OCI-LY7 (cell line): ENCODE measurements around the gene SS18. TPM values are rescaled to one million over a fixed set of nuclear protein-coding genes. Genes with fewer than 3 reads are reported as not detected.
A peak's percentile ranks its signal among the peaks of the same experiment; 100 is the strongest.

Experiments used
- Bru-seq: library from RNA; stranded (reverse); fragments of 400-500 nt; gene quantifications from one replicate; lab custom pipeline; 2021; lab: Mats Ljungman, UMichigan
- BruChase-seq, 2 experiments: library from RNA; stranded (reverse); fragments of 400-500 nt; gene quantifications; one replicate each; lab custom pipeline; 2021; lab: Mats Ljungman, UMichigan
- BruUV-seq: library from RNA; stranded (reverse); fragments of 400-500 nt; replicated peaks from 2 replicates; lab custom pipeline; 2021; lab: Mats Ljungman, UMichigan
- CTCF ChIA-PET: fragments of 300-600 bp; sonication (Branson Sonifier 250); formaldehyde crosslinking; loops from one replicate; lab custom pipeline; 2022; ENCODE audit warnings: antibody characterized with exemption; ENCODE audit not compliant: unreplicated experiment; lab: Charles Lee
- POLR2A ChIA-PET: fragments of 300-600 bp; sonication (Branson Sonifier 250); formaldehyde crosslinking; loops from one replicate; lab custom pipeline; 2022; ENCODE audit warnings: antibody characterized with exemption; lab: Charles Lee
- DNase-seq: peaks from one replicate; pipeline ENCODE4 v3.0.0-alpha.2; 2015; ENCODE audit warnings: low spot score
- H2AFZ ChIP-seq: fragments of 200-600 bp; sonication (generic), shearing (Covaris generic); 2 replicates; pipeline ENCODE4 v1.6.1; 2014; ENCODE audit warnings: mild to moderate bottlenecking, antibody characterized with exemption, low read length, moderate library complexity
- H3K27ac ChIP-seq: fragments of 200-600 bp; sonication (generic); 2 replicates; pipeline ENCODE4 v1.5.1; 2014; ENCODE audit warnings: mixed run types, low read depth, mild to moderate bottlenecking, moderate library complexity, low read length, inconsistent platforms; ENCODE audit not compliant: poor library complexity, severe bottlenecking
- H3K36me3 ChIP-seq: fragments of 200-600 bp; sonication (generic); 2 replicates; pipeline ENCODE4 v1.6.1; 2014; ENCODE audit warnings: mild to moderate bottlenecking, antibody characterized with exemption, low read length, moderate library complexity, mixed read lengths; ENCODE audit not compliant: insufficient read depth
- H3K4me1 ChIP-seq: fragments of 200-600 bp; sonication (generic); 2 replicates; pipeline ENCODE4 v1.5.1; 2014; ENCODE audit warnings: mild to moderate bottlenecking, low read length; ENCODE audit not compliant: insufficient read depth, poor library complexity, severe bottlenecking
- H3K4me2 ChIP-seq: fragments of 200-600 bp; sonication (generic); 2 replicates; pipeline ENCODE4 v1.6.1; 2014; ENCODE audit warnings: mild to moderate bottlenecking, low read length
- H3K4me3 ChIP-seq: fragments of 200-600 bp; sonication (generic); 2 replicates; pipeline ENCODE4 v1.5.1; 2014; ENCODE audit warnings: mild to moderate bottlenecking, low read depth, low read length; ENCODE audit not compliant: poor library complexity, severe bottlenecking
- H3K79me2 ChIP-seq: fragments of 200-600 bp; sonication (generic); 2 replicates; pipeline ENCODE4 v1.6.1; 2016; ENCODE audit warnings: low read depth, mild to moderate bottlenecking, low read length, moderate library complexity, mixed read lengths; ENCODE audit not compliant: insufficient read depth
- H3K9me2 ChIP-seq: fragments of 200-600 bp; sonication (generic); 2 replicates; pipeline ENCODE4 v1.6.1; 2016; ENCODE audit warnings: mild to moderate bottlenecking, low read length, mixed read lengths; ENCODE audit not compliant: insufficient read depth
- H3K9me3 ChIP-seq: fragments of 200-600 bp; sonication (generic); 2 replicates; pipeline ENCODE4 v1.6.1; 2014; ENCODE audit warnings: mild to moderate bottlenecking, mixed run types, low read length, mixed read lengths
- H4K20me1 ChIP-seq: fragments of 200-600 bp; sonication (generic); 2 replicates; pipeline ENCODE4 v1.6.1; 2014; ENCODE audit warnings: mild to moderate bottlenecking, antibody characterized with exemption, low read length, moderate library complexity, mixed read lengths; ENCODE audit not compliant: insufficient read depth
- CTCF ChIP-seq: fragments of 200-600 bp; sonication (generic); conservative IDR thresholded peaks from 2 replicates; pipeline ENCODE4 v1.5.1; 2014; ENCODE audit warnings: mild to moderate bottlenecking, antibody characterized with exemption, low read length, moderate library complexity, mixed read lengths
- EZH2phosphoT487 ChIP-seq: fragments of 200-600 bp; sonication (generic); IDR thresholded peaks from 2 replicates; pipeline ENCODE4 v1.6.1; 2018; ENCODE audit warnings: low read depth, borderline replicate concordance, mild to moderate bottlenecking, mixed run types, antibody characterized with exemption, low read length, moderate library complexity, mixed read lengths
- intact Hi-C: fragments of 100-400 bp; cut with micrococcal nuclease; formaldehyde crosslinking; loops from one replicate; pipeline ENCODE4 v1.10.0; 2022; ENCODE audit not compliant: unreplicated experiment
- long read RNA-seq: library from polyadenylated mRNA; stranded (forward); transcript quantifications from one replicate; pipeline ENCODE4 v2.0.0, GENCODE V29; 2022
- total RNA-seq, 2 experiments: library from RNA; depleted of rRNA in 1 of 2; stranded (reverse); fragments of >200 nt in 1 of 2; shearing (Covaris generic) in 1 of 2; gene quantifications; 2 replicates each; pipeline ENCODE4 v1.2.3, GENCODE V29; 2014 to 2022

SS18 gene
- total RNA-seq (2014; rRNA removed; shearing (Covaris generic)): 116 and 155 TPM in 2 replicates
- total RNA-seq (2022): 192 and 197 TPM in 2 replicates
- Bru-seq, nascent RNA: percentile 98 among the genes with signal in this experiment
- BruChase-seq, experiment 1, labeled RNA remaining after a 6-hour chase: percentile 93 among the genes with signal in this experiment
- BruChase-seq, experiment 2, labeled RNA remaining after a 2-hour chase: percentile 97 among the genes with signal in this experiment
- long read RNA-seq, transcript SS18-213 (11 exons, 1,840 nt): minor isoform, 5 of 369 reads
- long read RNA-seq, transcript SS18-217 (3 exons, 775 nt): minor isoform, 7 of 369 reads
- long read RNA-seq, transcript SS18-203 (11 exons, 3,414 nt): minor isoform, 102 of 369 reads
- long read RNA-seq, transcript SS18-201 (10 exons, 1,836 nt): major isoform, 129 of 369 reads
- long read RNA-seq, partial matches to known transcripts: 23 of 369 reads
- long read RNA-seq, other reads (novel, unspliced or antisense): 99 of 369 reads

GRCh38 chr18:26090130-26091046 is at the start of gene SS18:
SS18 (minus strand) TSS chr18:26090613; CDS start chr18:26090569, 44 bp downstream.
- Histone ChIP-seq H4K20me1 (peaks cover 23% of the 10 kb centered on the region; the same call in 1 of the 2 replicates), H3K36me3 (peaks cover 29% of the 10 kb centered on the region), H3K9me2 (no peaks in the 10 kb centered on the region), H3K27ac (peak within 1 kb of the TSS; percentile 90), H3K4me2 (peak within 1 kb of the TSS; percentile 78), H3K79me2 (peaks cover 45% of the 10 kb centered on the region), H3K4me3 (peak within 1 kb of the TSS; percentile 97), H3K4me1 (peaks cover 44% of the 10 kb centered on the region), H2AFZ (peak within 1 kb of the TSS; percentile 72), H3K9me3 (no peaks in the 10 kb centered on the region)
- CTCF ChIA-PET: no interaction called here
- DNase-seq: peak; percentile 98
- no TSS peak for BruUV-seq
- POLR2A ChIA-PET: interaction anchor here (0.6 to 1.3 kb wide), 6 partner anchors 14 to 164 kb away, joined by 3 to 4 read pairs (median 3); no protein-coding TSS in a partner anchor
- intact Hi-C loops: loop anchor here (1.0 kb wide), 2 partner anchors 101 to 137 kb away; no protein-coding TSS in a partner anchor
- TF ChIP-seq CTCF (peak; percentile 26; the same call in 1 of the 2 replicates), EZH2phosphoT487 (no peak)

GRCh38 chr18:26135548-26135947 is 45.1 kb upstream of the SS18 start:
- Histone ChIP-seq H3K4me3 (no peak overlapping the region), H3K9me3 (no peaks in the 10 kb centered on the region), H3K79me2 (no peaks in the 10 kb centered on the region), H4K20me1 (no peaks in the 10 kb centered on the region), H3K9me2 (no peaks in the 10 kb centered on the region), H3K27ac (no peak overlapping the region), H3K4me2 (peak overlapping the region; percentile 4; the same call in 1 of the 2 replicates), H2AFZ (peak overlapping the region; percentile 62), H3K4me1 (peaks cover 8% of the 10 kb centered on the region), H3K36me3 (no peaks in the 10 kb centered on the region)
- CTCF ChIA-PET: no interaction called here
- DNase-seq: no peak
- POLR2A ChIA-PET: no interaction called here
- no TSS peak for BruUV-seq
- intact Hi-C loops: no loop called here
- TF ChIP-seq CTCF (no peak), EZH2phosphoT487 (no peak)
